Aorta (tissue), 5 donors: ENCODE measurements around the gene NEGR1. TPM values are rescaled to one million over a fixed set of nuclear protein-coding genes. Genes with fewer than 3 reads are reported as not detected.

Source experiments
- ATAC-seq: fragments of 200-7000 bp; cut with Tn5 transposase; one replicate; pipeline ENCODE4 v1.9.1; 2022; ENCODE audit warnings: moderate library complexity; ENCODE audit not compliant: low FRiP score
- DNase-seq, 2 donors: peaks; one replicate each; pipeline ENCODE4 v3.0.0-alpha.2; 2020
- H3K27ac ChIP-seq, 2 donors: one replicate each; pipeline ENCODE4 v1.5.1; 2013; ENCODE audit warnings: low read length in 2 of 2, mild to moderate bottlenecking in 2 of 2, moderate library complexity in 2 of 2, control low read depth in 1 of 2, inconsistent platforms in 1 of 2, low read depth in 1 of 2
- H3K27me3 ChIP-seq, 2 donors: one replicate each; pipeline ENCODE4 v1.6.1; 2013; ENCODE audit warnings: control low read depth in 1 of 2, low read length in 1 of 2, mild to moderate bottlenecking in 1 of 2, moderate library complexity in 1 of 2; ENCODE audit not compliant: insufficient read depth in 2 of 2, control insufficient read depth in 1 of 2
- H3K36me3 ChIP-seq, 2 donors: one replicate each; pipeline ENCODE4 v1.6.1; 2013; ENCODE audit warnings: control low read depth in 1 of 2, low read length in 1 of 2, mild to moderate bottlenecking in 1 of 2; ENCODE audit not compliant: insufficient read depth in 2 of 2, control insufficient read depth in 1 of 2
- H3K4me1 ChIP-seq, 2 donors: one replicate each; pipeline ENCODE4 v1.6.1; 2013; ENCODE audit warnings: low read length in 2 of 2, control low read depth in 1 of 2, mild to moderate bottlenecking in 1 of 2, moderate library complexity in 1 of 2; ENCODE audit not compliant: insufficient read depth in 2 of 2, control insufficient read depth in 1 of 2
- H3K4me3 ChIP-seq, 2 donors: one replicate each; pipeline ENCODE4 v1.5.1; 2013; ENCODE audit warnings: low read length in 2 of 2, control low read depth in 1 of 2, mild to moderate bottlenecking in 1 of 2
- H3K9me3 ChIP-seq: one replicate; pipeline ENCODE4 v1.6.1; 2013; ENCODE audit warnings: mild to moderate bottlenecking, low read length; ENCODE audit not compliant: control insufficient read depth
- WGBS, 2 donors: extraction: QIAGEN DNeasy Blood & Tissue Kit; methylation state at CpG; one replicate each; pipeline ENCODE4 v1.1.7; 2013; 5-methylcytosine and 5-hydroxymethylcytosine counted together
- intact Hi-C, 2 donors: fragments of 100-400 bp; cut with DNase I; formaldehyde crosslinking; loops; one replicate each; pipeline versions ENCODE4 v1.14.2 to v1.15.0; 2022
- polyA plus RNA-seq, 2 donors: library from polyadenylated mRNA; stranded (reverse); fragments of 200-250 nt; gene quantifications; one replicate each; pipeline ENCODE4 v1.2.3, GENCODE V29; 2013
- total RNA-seq, 2 donors: library from RNA; stranded (reverse); fragmentation: NEBNext Ultra II Directional; extraction: Animal tissue kit (Norgen Biotek cat#: 25700); gene quantifications; one replicate each; pipeline ENCODE4 v1.2.1, GENCODE V29; 2021
- donor health status: healthy with polysubstance abuse.
- donor health status: Bipolar disorder and iron deficiency.
- donor health status: DM: no; HTN: no; CAD: no.
- donor health status: DM: no; HTN: no; CAD: no.
- donor health status: DM: yes; HTN: yes; CAD: no.

The NEGR1 gene
- total and polyA plus RNA-seq, 4 donors = 3.5 to 50.3 (median 18.4) TPM

DNA sequence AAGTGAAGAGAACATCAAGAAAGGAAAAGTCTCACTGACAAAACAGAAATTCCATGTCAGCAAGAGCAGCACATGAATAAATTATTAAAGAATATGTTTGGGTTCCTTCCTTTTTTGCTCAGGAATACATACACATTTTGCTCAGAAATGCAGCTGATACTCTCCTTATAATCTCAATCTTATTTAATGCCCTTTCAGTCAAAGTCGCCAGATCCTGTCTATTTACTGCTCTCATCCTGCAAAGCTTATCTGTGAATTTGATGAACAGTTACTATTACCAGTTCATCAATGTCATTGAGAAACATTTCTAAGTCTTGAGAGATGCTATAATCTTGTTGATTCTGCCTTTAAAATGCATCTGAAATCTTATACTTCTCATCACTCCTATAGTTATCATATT, 658.5 kb downstream of the NEGR1 start:
- Histone ChIP-seq H3K27me3 (no peaks in the 10 kb centered on the region), H3K9me3 (no peaks in the 10 kb centered on the region), H3K4me1 (no peaks in the 10 kb centered on the region), H3K4me3 (no peak overlapping the region), H3K36me3 (no peaks in the 10 kb centered on the region), H3K27ac (no peak overlapping the region)
- intact Hi-C loops = no loop called here
- ATAC-seq (no peak), DNase-seq (no peak)
- WGBS, 2 donors = 80 to 83% methylated on average over 1 of the region's 1 CpG

GRCh38 chr1:71621785-71622184, 660.6 kb downstream of the NEGR1 start:
- ATAC-seq (no peak), DNase-seq (no peak)
- no peaks in the 10 kb centered on the region for H3K36me3 ChIP-seq
- no peak overlapping the region for H3K27ac ChIP-seq
- no peak overlapping the region for H3K4me3 ChIP-seq
- WGBS, 2 donors = 27 to 46% methylated on average over 1 of the region's 1 CpG
- intact Hi-C loops = no loop called here
- H3K9me3 ChIP-seq = no peaks in the 10 kb centered on the region
- H3K27me3 ChIP-seq = no peaks in the 10 kb centered on the region
- no peaks in the 10 kb centered on the region for H3K4me1 ChIP-seq

DNA sequence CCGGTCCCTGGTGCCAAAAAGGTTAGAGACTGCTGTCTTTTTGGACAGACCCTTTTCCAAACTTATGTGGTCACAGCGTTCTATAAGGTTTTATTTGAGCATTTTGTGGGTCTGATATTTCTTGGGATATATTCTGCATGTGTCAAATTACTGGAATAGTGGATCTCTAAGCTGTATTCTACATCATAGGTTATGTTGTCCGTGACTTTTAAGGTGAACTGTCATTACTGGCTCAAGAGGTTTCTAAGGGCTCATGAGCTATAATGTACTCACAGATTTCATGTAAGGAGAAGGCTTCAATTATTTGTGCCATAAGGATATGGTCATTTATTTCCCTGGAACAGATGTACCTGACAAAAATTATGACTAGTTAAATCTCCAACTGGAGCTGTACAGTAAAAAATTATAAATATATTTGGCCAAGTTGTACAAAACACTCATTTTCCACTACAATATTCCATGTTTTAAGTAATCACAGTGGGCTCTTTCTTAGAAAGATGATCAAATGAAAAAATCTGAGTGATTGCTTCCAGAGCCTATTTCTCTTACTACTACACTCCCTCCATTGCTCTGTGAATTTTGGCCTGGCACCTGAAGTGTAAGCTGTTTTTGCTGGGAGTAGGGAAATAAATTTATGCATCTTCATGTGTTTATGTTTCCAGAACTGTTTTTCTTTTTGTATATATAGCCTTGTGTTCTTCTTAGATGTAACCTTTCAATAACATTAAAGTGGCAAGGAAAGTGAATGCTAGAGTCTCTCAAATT, 663.4 kb downstream of the NEGR1 start:
- no peak for DNase-seq
- Histone ChIP-seq H3K4me3 (no peak overlapping the region), H3K27me3 (no peaks in the 10 kb centered on the region), H3K4me1 (no peaks in the 10 kb centered on the region), H3K9me3 (no peaks in the 10 kb centered on the region), H3K36me3 (no peaks in the 10 kb centered on the region), H3K27ac (no peak overlapping the region)
- intact Hi-C loops = no loop called here
- no peak for ATAC-seq
- WGBS, 2 donors = 90 to 97% methylated on average over 3 of the region's 3 CpGs

DNA sequence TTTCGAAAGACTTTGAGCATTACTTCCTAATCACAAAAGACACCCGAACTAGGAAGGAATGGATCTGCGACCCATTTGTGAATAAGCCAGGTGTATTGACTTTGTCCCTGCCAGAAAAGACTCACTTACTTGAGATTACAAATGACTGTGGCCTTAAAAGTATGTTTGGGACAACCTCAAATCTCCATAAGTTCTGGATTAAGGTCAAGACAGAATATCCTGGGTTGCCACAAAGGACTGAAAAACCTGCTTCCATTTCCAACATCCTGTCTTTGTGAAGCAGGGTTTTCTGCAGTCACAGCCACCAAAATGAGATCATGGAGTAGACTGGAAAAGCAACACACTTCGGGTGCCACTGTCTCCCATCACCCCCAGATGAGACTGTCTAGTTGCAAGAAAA, 664.1 kb downstream of the NEGR1 start:
- no peak for ATAC-seq
- Histone ChIP-seq H3K4me3 (no peak overlapping the region), H3K9me3 (no peaks in the 10 kb centered on the region), H3K27me3 (no peaks in the 10 kb centered on the region), H3K4me1 (no peaks in the 10 kb centered on the region), H3K36me3 (no peaks in the 10 kb centered on the region), H3K27ac (no peak overlapping the region)
- WGBS, 2 donors = 83 to 87% methylated on average over 4 of the region's 4 CpGs
- DNase-seq = no peak
- intact Hi-C loops = no loop called here

DNA sequence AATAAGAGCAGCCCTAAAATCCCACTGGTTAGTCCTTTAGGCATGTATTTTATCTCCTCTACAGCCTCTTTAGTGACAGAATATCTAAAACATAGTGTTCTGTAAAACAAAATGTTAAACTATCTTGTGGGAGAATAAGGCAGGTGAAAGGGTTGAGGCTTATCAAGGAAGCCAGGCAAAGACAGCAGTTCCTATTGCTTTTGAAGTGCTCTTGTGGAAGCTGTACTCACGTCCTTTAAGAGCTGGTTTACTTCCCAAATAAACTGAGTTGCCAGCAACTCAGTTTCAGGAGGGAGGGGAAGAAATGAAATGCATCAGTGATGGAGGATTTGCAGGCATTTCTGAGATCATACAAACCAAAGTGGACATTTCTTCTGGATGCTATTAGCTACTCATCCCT, 671.9 kb downstream of the NEGR1 start:
- H3K4me3 ChIP-seq = no peak overlapping the region
- H3K9me3 ChIP-seq = peaks cover 3% of the 10 kb centered on the region
- H3K4me1 ChIP-seq = no peaks in the 10 kb centered on the region
- intact Hi-C loops = no loop called here
- H3K36me3 ChIP-seq = peaks cover 0 to 2% of the 10 kb centered on the region in 2 donors
- WGBS, 2 donors = 33 to 51% methylated on average over 1 of the region's 1 CpG
- H3K27ac ChIP-seq = no peak overlapping the region
- DNase-seq = no peak
- no peaks in the 10 kb centered on the region for H3K27me3 ChIP-seq
- ATAC-seq = no peak

DNA sequence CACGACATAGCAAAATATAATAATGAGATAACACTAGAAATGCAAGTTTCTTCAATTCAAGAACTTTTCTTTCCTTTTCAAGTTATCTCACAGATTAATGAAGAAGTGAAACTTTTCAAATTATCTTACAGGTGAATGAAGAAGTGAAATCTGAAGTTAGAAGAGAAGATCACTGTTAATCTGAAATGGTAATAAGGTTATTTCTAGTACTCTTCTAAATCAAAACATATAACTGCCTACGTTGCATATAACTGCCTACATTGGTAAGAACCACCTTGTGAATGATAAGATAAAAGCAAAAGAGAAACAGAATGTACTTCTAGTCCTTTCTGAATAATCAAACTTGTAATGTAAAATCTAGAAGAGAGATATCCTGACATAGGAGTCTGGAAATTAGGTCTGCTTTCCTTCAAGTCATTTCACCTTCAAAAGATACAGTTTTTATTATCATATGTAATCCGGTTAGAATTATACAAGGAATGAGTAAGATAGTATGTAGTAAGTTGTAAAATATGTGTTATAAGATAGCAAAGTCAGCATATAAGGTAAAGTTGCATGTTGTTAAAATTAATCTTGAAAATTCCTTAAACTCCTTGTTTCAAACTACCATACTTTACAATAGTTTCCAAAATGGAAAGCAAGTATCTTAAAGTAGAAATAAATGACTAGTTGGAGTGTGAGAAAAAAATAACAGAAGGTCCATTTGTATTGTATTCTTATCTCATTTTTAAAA, 679.1 kb downstream of the NEGR1 start:
- peaks cover 0 to 2% of the 10 kb centered on the region in 2 donors for H3K36me3 ChIP-seq
- ATAC-seq (no peak), DNase-seq (no peak)
- 56 to 68% methylated on average over 3 of the region's 3 CpGs for WGBS, 2 donors
- no peak overlapping the region for H3K4me3 ChIP-seq
- H3K27me3 ChIP-seq = no peaks in the 10 kb centered on the region
- peaks cover 3% of the 10 kb centered on the region for H3K9me3 ChIP-seq
- no peak overlapping the region for H3K27ac ChIP-seq
- intact Hi-C loops = no loop called here
- H3K4me1 ChIP-seq = no peaks in the 10 kb centered on the region

DNA sequence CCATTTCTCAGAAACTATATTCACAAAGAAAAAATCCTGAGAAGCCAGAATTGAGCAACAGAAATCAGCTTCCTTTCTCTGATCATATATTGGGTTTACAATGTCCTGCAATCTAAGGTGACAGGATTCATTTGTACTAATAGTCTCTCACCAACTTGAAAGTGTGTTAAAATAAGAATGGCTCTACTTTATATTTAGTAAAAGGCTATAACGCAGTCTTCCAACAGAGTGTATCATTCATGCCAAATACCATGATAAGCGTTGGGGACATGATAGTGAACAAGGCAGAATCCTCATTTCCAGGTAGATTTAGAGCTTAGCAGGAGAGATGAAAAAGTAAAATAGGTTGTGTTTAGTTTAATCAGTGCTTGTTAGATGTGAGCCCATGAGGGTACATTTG, 682.3 kb downstream of the NEGR1 start:
- Histone ChIP-seq H3K36me3 (no peaks in the 10 kb centered on the region), H3K9me3 (no peaks in the 10 kb centered on the region), H3K4me1 (no peaks in the 10 kb centered on the region), H3K27me3 (no peaks in the 10 kb centered on the region), H3K27ac (no peak overlapping the region), H3K4me3 (no peak overlapping the region)
- no peak for ATAC-seq
- intact Hi-C loops = no loop called here
- DNase-seq = no peak
- WGBS, 2 donors = 90 to 99% methylated on average over 2 of the region's 2 CpGs

DNA sequence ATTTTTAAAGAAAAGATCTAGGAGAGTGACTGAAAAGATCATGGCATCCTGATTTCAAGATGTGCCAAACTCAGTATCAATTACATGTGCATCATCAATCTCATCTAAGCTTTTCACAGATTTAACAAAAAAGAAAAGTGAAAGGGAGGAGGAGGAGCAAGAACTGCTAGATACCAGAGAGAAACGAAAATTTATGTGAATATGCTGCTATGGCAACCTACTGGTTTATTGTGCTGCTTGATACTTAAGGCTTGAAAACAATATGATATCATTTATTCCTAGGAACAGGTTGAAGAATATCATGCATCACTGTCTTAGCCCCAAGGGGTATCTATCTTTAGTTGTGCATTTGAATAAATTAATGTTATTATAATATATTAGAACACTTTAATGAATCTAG, 683.0 kb downstream of the NEGR1 start:
- 44 to 59% methylated on average over 1 of the region's 1 CpG for WGBS, 2 donors
- H3K36me3 ChIP-seq = no peaks in the 10 kb centered on the region
- no peak overlapping the region for H3K4me3 ChIP-seq
- intact Hi-C loops = no loop called here
- no peak overlapping the region for H3K27ac ChIP-seq
- DNase-seq = no peak
- no peaks in the 10 kb centered on the region for H3K9me3 ChIP-seq
- H3K27me3 ChIP-seq = no peaks in the 10 kb centered on the region
- no peaks in the 10 kb centered on the region for H3K4me1 ChIP-seq
- no peak for ATAC-seq

DNA sequence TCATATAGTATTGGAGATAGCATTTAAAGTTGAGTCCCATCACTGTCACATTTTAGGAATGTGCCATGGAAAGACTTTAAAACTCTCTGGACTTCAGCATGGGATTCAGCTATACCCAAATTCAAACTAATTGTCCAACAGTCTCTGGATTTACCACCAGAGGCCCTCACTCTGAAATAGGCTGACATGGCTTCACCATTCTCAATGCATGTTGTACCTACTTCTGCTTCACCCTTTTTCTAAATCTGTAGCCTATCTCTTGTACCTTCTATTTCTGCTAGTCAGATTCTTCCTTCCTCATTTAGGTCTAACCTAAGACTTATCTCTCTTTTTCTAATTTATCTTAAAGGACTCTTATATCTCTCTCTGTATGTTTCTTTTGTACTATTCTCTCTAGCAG, 688.8 kb downstream of the NEGR1 start:
- ATAC-seq = no peak

More for the DNA sequence above, 688.8 kb downstream of the NEGR1 start:
- Histone ChIP-seq H3K4me1 (no peaks in the 10 kb centered on the region), H3K36me3 (no peaks in the 10 kb centered on the region), H3K27me3 (no peaks in the 10 kb centered on the region), H3K27ac (no peak overlapping the region), H3K4me3 (no peak overlapping the region), H3K9me3 (no peaks in the 10 kb centered on the region)
- DNase-seq = no peak
- intact Hi-C loops = no loop called here
